ENCODE measurements around the gene MYO7A.

DNA sequence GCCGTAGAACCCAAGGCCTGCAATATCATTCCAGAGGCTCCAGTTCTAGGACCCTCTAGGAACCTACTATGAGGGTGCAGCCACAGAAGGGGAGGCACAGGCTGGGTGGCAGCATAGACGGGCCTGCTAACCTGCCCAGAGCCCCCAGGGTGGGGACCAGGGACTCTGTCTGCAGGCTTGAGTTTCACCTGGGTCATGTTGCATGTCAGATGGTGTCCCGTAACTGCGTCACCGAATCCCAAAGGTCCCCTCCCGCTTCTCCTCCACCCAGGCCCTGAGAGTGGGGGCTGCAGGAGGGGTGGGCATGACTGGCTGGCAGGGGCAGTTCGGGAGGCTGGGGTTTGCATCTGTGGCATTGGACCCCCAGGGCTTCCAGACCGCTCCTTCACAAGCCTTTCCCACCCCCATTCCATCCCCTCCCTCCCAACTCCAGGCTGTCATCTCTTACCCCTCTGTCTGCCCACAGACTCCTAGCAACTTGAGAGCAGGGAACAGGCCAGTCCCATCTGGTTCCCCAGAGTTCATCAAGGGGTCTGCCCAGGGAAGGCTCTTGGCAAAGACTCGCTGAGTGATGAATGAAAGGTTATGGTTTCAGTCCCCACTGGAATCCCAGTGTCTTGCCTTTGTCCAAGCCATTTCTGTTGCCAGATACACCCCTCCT is 16.3 kb downstream of the MYO7A start:
- TF ChIP-seq EZH2 (IDR thresholded peaks at IDR 0.05) (no peak), CTCF (IDR thresholded peaks at IDR 0.05) (no peak)
